ENCODE results near the gene PPEF1. TPM values are rescaled to one million over a fixed set of nuclear protein-coding genes. Genes with fewer than 3 reads are reported as not detected.

The PPEF1 gene
- total RNA-seq, 1 donor from 2014 or later, result not detected

GRCh38 chrX:18855919-18856644, 148.6 kb downstream of the PPEF1 start:
- no peaks in the 10 kb centered on the region for H3K27me3 Mint-ChIP-seq (ENCODE audit: low read depth)
- H3K27ac Mint-ChIP-seq, result no peak overlapping the region
- H3K4me3 Mint-ChIP-seq (ENCODE audit: low read depth), result no peak overlapping the region
- no peak for DNase-seq (ENCODE audit: low spot score)
- no peaks in the 10 kb centered on the region for H3K36me3 Mint-ChIP-seq (ENCODE audit: low read depth)
- peaks cover 9% of the 10 kb centered on the region for H3K4me1 Mint-ChIP-seq (ENCODE audit: low read depth)
- no peaks in the 10 kb centered on the region for H3K9me3 Mint-ChIP-seq
- intact Hi-C loops (cut with micrococcal nuclease), result no loop called here

- Mint-ChIP-seq H3K36me3 (ENCODE audit: low read depth) (no peaks in the 10 kb centered on the region), H3K4me3 (ENCODE audit: low read depth) (no peak overlapping the region), H3K27me3 (ENCODE audit: low read depth) (no peaks in the 10 kb centered on the region), H3K9me3 (no peaks in the 10 kb centered on the region), H3K27ac (no peak overlapping the region), H3K4me1 (ENCODE audit: low read depth) (peaks cover 9% of the 10 kb centered on the region)
- no peak for DNase-seq (ENCODE audit: low spot score)
- intact Hi-C loops (cut with micrococcal nuclease), result no loop called here
Observed at GRCh38 chrX:18856645-18856997, 149.2 kb downstream of the PPEF1 start.

GRCh38 chrX:18861511-18861910, 154.1 kb downstream of the PPEF1 start:
- DNase-seq (ENCODE audit: low spot score), result no peak
- peaks cover 3% of the 10 kb centered on the region for H3K4me1 Mint-ChIP-seq (ENCODE audit: low read depth)
- H3K36me3 Mint-ChIP-seq (ENCODE audit: low read depth), result no peaks in the 10 kb centered on the region
- no peak overlapping the region for H3K4me3 Mint-ChIP-seq (ENCODE audit: low read depth)
- no peak overlapping the region for H3K27ac Mint-ChIP-seq
- H3K27me3 Mint-ChIP-seq (ENCODE audit: low read depth), result no peaks in the 10 kb centered on the region
- intact Hi-C loops (cut with micrococcal nuclease), result no loop called here
- H3K9me3 Mint-ChIP-seq, result no peaks in the 10 kb centered on the region

GRCh38 chrX:18864390-18864920, 157.0 kb downstream of the PPEF1 start:
- Mint-ChIP-seq H3K27me3 (ENCODE audit: low read depth) (no peaks in the 10 kb centered on the region), H3K4me3 (ENCODE audit: low read depth) (no peak overlapping the region), H3K9me3 (no peaks in the 10 kb centered on the region), H3K27ac (no peak overlapping the region), H3K4me1 (ENCODE audit: low read depth) (no peaks in the 10 kb centered on the region), H3K36me3 (ENCODE audit: low read depth) (no peaks in the 10 kb centered on the region)
- no peak for DNase-seq (ENCODE audit: low spot score)
- intact Hi-C loops (cut with micrococcal nuclease), result no loop called here

- Mint-ChIP-seq H3K4me3 (ENCODE audit: low read depth) (no peak overlapping the region), H3K27ac (no peak overlapping the region), H3K36me3 (ENCODE audit: low read depth) (no peaks in the 10 kb centered on the region), H3K9me3 (no peaks in the 10 kb centered on the region), H3K4me1 (ENCODE audit: low read depth) (peaks cover 2% of the 10 kb centered on the region), H3K27me3 (ENCODE audit: low read depth) (no peaks in the 10 kb centered on the region)
- intact Hi-C loops (cut with micrococcal nuclease), result no loop called here
- DNase-seq (ENCODE audit: low spot score), result no peak
Observed at GRCh38 chrX:18871161-18871890, 163.9 kb downstream of the PPEF1 start.

GRCh38 chrX:18871970-18872369, 164.5 kb downstream of the PPEF1 start:
- Mint-ChIP-seq H3K27ac (no peak overlapping the region), H3K36me3 (ENCODE audit: low read depth) (no peaks in the 10 kb centered on the region), H3K27me3 (ENCODE audit: low read depth) (no peaks in the 10 kb centered on the region), H3K4me1 (ENCODE audit: low read depth) (peaks cover 2% of the 10 kb centered on the region), H3K4me3 (ENCODE audit: low read depth) (no peak overlapping the region), H3K9me3 (no peaks in the 10 kb centered on the region)
- intact Hi-C loops (cut with micrococcal nuclease), result no loop called here
- DNase-seq (ENCODE audit: low spot score), result no peak

- no peak overlapping the region for H3K27ac Mint-ChIP-seq
- H3K9me3 Mint-ChIP-seq, result no peaks in the 10 kb centered on the region
- H3K27me3 Mint-ChIP-seq (ENCODE audit: low read depth), result no peaks in the 10 kb centered on the region
- DNase-seq (ENCODE audit: low spot score), result no peak
- peaks cover 2% of the 10 kb centered on the region for H3K4me1 Mint-ChIP-seq (ENCODE audit: low read depth)
- intact Hi-C loops (cut with micrococcal nuclease), result no loop called here
- H3K4me3 Mint-ChIP-seq (ENCODE audit: low read depth), result no peak overlapping the region
- no peaks in the 10 kb centered on the region for H3K36me3 Mint-ChIP-seq (ENCODE audit: low read depth)
Observed at GRCh38 chrX:18872621-18873020, 165.2 kb downstream of the PPEF1 start.

GRCh38 chrX:18873189-18873791, 165.8 kb downstream of the PPEF1 start:
- Mint-ChIP-seq H3K9me3 (no peaks in the 10 kb centered on the region), H3K4me1 (ENCODE audit: low read depth) (peaks cover 2% of the 10 kb centered on the region), H3K4me3 (ENCODE audit: low read depth) (no peak overlapping the region), H3K36me3 (ENCODE audit: low read depth) (no peaks in the 10 kb centered on the region), H3K27ac (no peak overlapping the region), H3K27me3 (ENCODE audit: low read depth) (no peaks in the 10 kb centered on the region)
- intact Hi-C loops (cut with micrococcal nuclease), result no loop called here
- no peak for DNase-seq (ENCODE audit: low spot score)

GRCh38 chrX:18873836-18874235, 166.4 kb downstream of the PPEF1 start:
- intact Hi-C loops (cut with micrococcal nuclease), result no loop called here
- Mint-ChIP-seq H3K4me1 (ENCODE audit: low read depth) (peaks cover 2% of the 10 kb centered on the region), H3K36me3 (ENCODE audit: low read depth) (no peaks in the 10 kb centered on the region), H3K27me3 (ENCODE audit: low read depth) (no peaks in the 10 kb centered on the region), H3K4me3 (ENCODE audit: low read depth) (no peak overlapping the region), H3K27ac (no peak overlapping the region), H3K9me3 (no peaks in the 10 kb centered on the region)
- DNase-seq (ENCODE audit: low spot score), result no peak

GRCh38 chrX:18874560-18875255, 167.3 kb downstream of the PPEF1 start:
- Mint-ChIP-seq H3K4me3 (ENCODE audit: low read depth) (no peak overlapping the region), H3K27me3 (ENCODE audit: low read depth) (no peaks in the 10 kb centered on the region), H3K9me3 (no peaks in the 10 kb centered on the region), H3K27ac (no peak overlapping the region), H3K36me3 (ENCODE audit: low read depth) (no peaks in the 10 kb centered on the region), H3K4me1 (ENCODE audit: low read depth) (peaks cover 2% of the 10 kb centered on the region)
- intact Hi-C loops (cut with micrococcal nuclease), result no loop called here
- no peak for DNase-seq (ENCODE audit: low spot score)

GRCh38 chrX:18875256-18875878, 167.9 kb downstream of the PPEF1 start:
- no peak for DNase-seq (ENCODE audit: low spot score)
- no peaks in the 10 kb centered on the region for H3K9me3 Mint-ChIP-seq
- no peaks in the 10 kb centered on the region for H3K27me3 Mint-ChIP-seq (ENCODE audit: low read depth)
- no peak overlapping the region for H3K4me3 Mint-ChIP-seq (ENCODE audit: low read depth)
- intact Hi-C loops (cut with micrococcal nuclease), result no loop called here
- H3K36me3 Mint-ChIP-seq (ENCODE audit: low read depth), result no peaks in the 10 kb centered on the region
- no peak overlapping the region for H3K27ac Mint-ChIP-seq
- peaks cover 2% of the 10 kb centered on the region for H3K4me1 Mint-ChIP-seq (ENCODE audit: low read depth)

- H3K4me3 Mint-ChIP-seq (ENCODE audit: low read depth), result no peak overlapping the region
- no peak for DNase-seq (ENCODE audit: low spot score)
Observed at GRCh38 chrX:18877469-18877868, 170.0 kb downstream of the PPEF1 start.

More at GRCh38 chrX:18877469-18877868, 170.0 kb downstream of the PPEF1 start:
- H3K27me3 Mint-ChIP-seq (ENCODE audit: low read depth), result no peaks in the 10 kb centered on the region
- H3K4me1 Mint-ChIP-seq (ENCODE audit: low read depth), result peaks cover 2% of the 10 kb centered on the region
- H3K9me3 Mint-ChIP-seq, result no peaks in the 10 kb centered on the region
- H3K27ac Mint-ChIP-seq, result no peak overlapping the region
- intact Hi-C loops (cut with micrococcal nuclease), result no loop called here
- H3K36me3 Mint-ChIP-seq (ENCODE audit: low read depth), result no peaks in the 10 kb centered on the region

Measured in activated T-helper 2 cell treated with anti-CD3 and anti-CD28 coated beads, Interferon-gamma antibody, Interleukin-2, Interleukin-4, amounts not matched to agents 10 μg/mL and 5 μg/mL and 100 μg/mL, durations not matched to agents 14 hours and 24 hours and 36 hours (primary cell).